Measurements from ENCODE around the gene PIGN. TPM values are rescaled to one million over a fixed set of nuclear protein-coding genes. Genes with fewer than 3 reads are reported as not detected.
"Not testable (repeated sequence)": the region's sequence is repeated elsewhere in the genome, so short reads cannot be mapped to it uniquely, and the experiment has no call there.

The PIGN gene
- total and polyA plus RNA-seq, 2 of the 8 experiments (the other 6 are each of a cell fraction or from before 2014, with no cell fraction given), result 20.9 to 26.3 TPM

GRCh38 chr18:62166524-62166923 is 20.3 kb downstream of the PIGN start:
- H3K23me2 ChIP-seq (ENCODE audit: low read depth, low read length); FAIRE-seq; H3K23ac ChIP-seq (ENCODE audit: insufficient read length); H2BK15ac ChIP-seq (ENCODE audit: low read length); H2AK5ac ChIP-seq (ENCODE audit: low read depth, low read length); H3K4ac ChIP-seq (replicated peaks; ENCODE audit: insufficient read length, low read depth, low read length); H3K79me2 ChIP-seq (ENCODE audit: control insufficient read depth in 1 of 2, insufficient read depth in 2 of 2, low read length in 2 of 2); H4K8ac ChIP-seq (ENCODE audit: extremely low read depth, insufficient read depth, low read length); H3K4me1 ChIP-seq (replicated peaks in 1 of 4; ENCODE audit: control insufficient read depth in 3 of 4, insufficient read depth in 4 of 4, low read length in 3 of 4); H3K27me3 ChIP-seq (replicated peaks in 1 of 4; ENCODE audit: control insufficient read depth in 3 of 4, extremely low read depth in 1 of 4, insufficient read depth in 3 of 4, low read length in 3 of 4); H4K20me1 ChIP-seq (replicated peaks in 1 of 2; ENCODE audit: control insufficient read depth in 1 of 2, insufficient read depth in 2 of 2, low read length in 2 of 2); H3K18ac ChIP-seq (ENCODE audit: extremely low read depth, low read length); H2BK20ac ChIP-seq (ENCODE audit: low read length); H2BK120ac ChIP-seq (replicated peaks; ENCODE audit: low read depth, low read length); DNase-seq (ENCODE audit: low read depth in 1 of 2, low spot score in 2 of 2); H3K4me3 ChIP-seq (ENCODE audit: extremely low read depth in 1 of 4, insufficient read depth in 2 of 4, low read depth in 3 of 4, low read length in 4 of 4); H4K91ac ChIP-seq (replicated peaks; ENCODE audit: insufficient read length, low read length); H3K4me2 ChIP-seq (ENCODE audit: insufficient read depth in 1 of 2, low read depth in 2 of 2, low read length in 2 of 2); H4K5ac ChIP-seq (ENCODE audit: insufficient read length, low read depth, low read length); H3K14ac ChIP-seq (ENCODE audit: insufficient read length); H2AFZ ChIP-seq (ENCODE audit: low read length); POLR2A ChIA-PET (ENCODE audit: partially characterized antibody); H3K36me3 ChIP-seq (ENCODE audit: control insufficient read depth in 2 of 4, insufficient read depth in 4 of 4, low read length in 3 of 4); H3K56ac ChIP-seq (replicated peaks; ENCODE audit: insufficient read length, low read depth, low read length); H2BK5ac ChIP-seq (ENCODE audit: low read depth, low read length); H3K27ac ChIP-seq (ENCODE audit: low read depth, low read length); H3K9me3 ChIP-seq (ENCODE audit: insufficient read depth in 2 of 2, low read depth in 1 of 2, low read length in 1 of 2); H3K79me1 ChIP-seq (ENCODE audit: low read depth, low read length); H2BK12ac ChIP-seq (ENCODE audit: low read depth, low read length); CTCF ChIA-PET (ENCODE audit: partially characterized antibody); H3K9ac ChIP-seq (replicated peaks in 1 of 4; ENCODE audit: extremely low read depth in 1 of 4, low read depth in 3 of 4, low read length in 3 of 4): not testable (repeated sequence)
- WGBS, 2 experiments (ENCODE audit: extremely low coverage in 1 of 2, insufficient coverage in 1 of 2, insufficient read length in 1 of 2, insufficient replicate concordance in 2 of 2, low coverage in 1 of 2, low lambda C conversion rate in 2 of 2, missing lambda C conversion rate in 1 of 2), result 79% methylated on average over 1 of the region's 1 CpG; no CpG with 5 or more reads in 1 of the 2 experiments

Measured in H1 (cell line).